GM15510 (cell line): Measurements from ENCODE around the gene KCNG4.

Experiments used
- POLR2A ChIP-seq: IDR thresholded peaks from 3 replicates; pipeline ENCODE4 v1.6.1; 2011; ENCODE audit warnings: borderline replicate concordance; ENCODE audit not compliant: insufficient read length; ENCODE audit errors: extremely low read depth

Gene KCNG4

DNA sequence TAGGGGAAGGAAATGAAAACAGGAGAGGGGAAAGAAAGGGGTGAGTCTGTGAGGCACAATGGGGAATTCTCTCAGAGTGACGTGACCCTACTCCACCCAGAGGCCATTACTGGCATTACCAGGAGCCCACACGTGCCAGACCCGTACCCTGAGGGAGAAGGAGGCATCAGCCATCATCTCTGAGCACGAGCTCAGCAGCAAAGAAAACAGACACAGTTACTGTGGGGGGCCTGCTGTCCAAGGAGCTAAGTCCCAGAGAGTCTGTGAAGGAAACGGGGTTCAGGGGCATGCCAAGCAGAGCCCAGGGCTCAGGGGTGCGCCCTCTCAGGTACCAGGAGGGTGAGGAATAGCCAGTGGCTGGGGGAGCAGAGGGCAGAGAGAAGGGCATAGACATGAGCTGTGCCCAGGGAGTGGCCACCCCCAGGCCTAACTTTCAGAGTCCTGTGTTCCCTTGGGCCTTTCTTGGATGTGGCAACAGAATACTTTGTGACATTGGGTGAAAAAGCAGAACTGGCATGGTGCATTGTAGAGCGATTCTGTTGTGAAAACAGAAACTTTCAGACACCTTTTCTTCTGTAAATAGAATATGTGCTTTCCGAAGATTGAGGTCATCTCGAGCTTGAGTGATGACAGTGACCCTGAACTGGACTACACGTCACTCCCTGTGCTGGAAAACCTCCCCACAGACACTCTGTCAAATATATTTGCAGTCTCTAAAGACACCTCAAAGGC is 64.3 kb downstream of the KCNG4 start:
- no peak for TF ChIP-seq POLR2A

DNA sequence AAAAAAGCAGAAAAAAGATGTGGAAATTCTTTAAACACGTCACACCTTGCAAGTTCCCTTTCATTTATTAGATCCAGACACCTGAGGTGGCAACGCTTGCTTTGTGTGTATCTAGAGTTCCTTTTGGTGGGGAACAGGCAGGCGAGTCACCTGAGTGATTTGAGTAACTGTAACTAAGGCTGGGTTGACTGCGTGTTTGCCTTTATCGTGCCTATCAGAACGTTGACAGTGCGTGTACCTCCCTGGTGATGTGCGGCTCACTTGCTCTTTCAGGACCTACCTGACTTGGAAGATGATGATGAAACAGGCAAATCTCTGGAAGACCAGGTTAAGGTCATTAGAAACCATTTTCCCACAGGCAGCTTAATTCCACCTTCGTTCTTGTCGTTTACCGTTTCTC is 65.4 kb downstream of the KCNG4 start:
- no peak for TF ChIP-seq POLR2A

DNA sequence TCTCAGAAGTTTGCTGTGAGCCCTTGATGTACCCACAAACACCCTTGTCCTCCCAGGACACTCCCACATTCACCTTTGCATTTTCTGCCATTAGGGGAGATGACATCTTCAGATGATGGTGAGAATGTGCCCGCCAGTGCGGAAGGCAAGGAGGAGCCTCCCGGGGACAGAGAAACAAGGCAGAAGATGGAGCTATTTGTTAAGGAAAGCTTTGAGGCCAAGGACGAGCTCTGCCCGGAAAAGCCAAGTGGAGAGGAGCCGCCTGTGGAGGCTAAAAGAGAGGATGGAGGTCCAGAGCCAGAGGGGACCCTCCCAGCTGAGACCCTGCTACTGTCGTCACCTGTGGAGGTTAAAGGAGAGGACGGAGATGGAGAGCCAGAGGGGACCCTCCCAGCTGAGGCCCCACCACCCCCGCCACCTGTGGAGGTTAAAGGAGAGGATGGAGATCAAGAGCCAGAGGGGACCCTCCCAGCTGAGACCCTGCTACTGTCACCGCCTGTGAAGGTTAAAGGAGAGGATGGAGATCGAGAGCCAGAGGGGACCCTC is 70.0 kb downstream of the KCNG4 start:
- no peak for TF ChIP-seq POLR2A
